Pancreas (tissue), 10 donors: Measurements from ENCODE around the gene RAB30. TPM values are rescaled to one million over a fixed set of nuclear protein-coding genes. Genes with fewer than 3 reads are reported as not detected.

Experiments
- ATAC-seq, 4 donors: fragments of 200-7000 bp; cut with Tn5 transposase; one replicate each; pipeline versions ENCODE4 v1.8.0 to v1.9.1; 2020; ENCODE audit warnings: mild to moderate bottlenecking in 4 of 4, moderate library complexity in 4 of 4
- DNase-seq, 6 donors: peaks; one replicate each; pipeline ENCODE4 v3.0.0-alpha.2; 2020
- FAIRE-seq: peaks from 2 replicates; lab custom pipeline; 2012; peaks lifted over from hg19 to GRCh38; lab: Jason Lieb, UNC
- H3K27ac ChIP-seq, 4 donors: fragments of 200-600 bp; sonication (generic); 1 replicate in 3 of 4; 2 replicates in 1 of 4; pipeline versions ENCODE4 v1.5.0 to v1.8.0; 2020
- H3K27me3 ChIP-seq, 4 donors: fragments of 200-600 bp; one replicate each; pipeline ENCODE4 v1.8.0; 2021
- H3K36me3 ChIP-seq, 3 donors: fragments of 200-600 bp; sonication (generic) in 1 of 3; one replicate each; pipeline versions ENCODE4 v1.5.0 to v1.8.0; 2020 to 2021
- H3K4me1 ChIP-seq, 3 donors: fragments of 200-600 bp; one replicate each; pipeline ENCODE4 v1.8.0; 2021
- H3K4me3 ChIP-seq, 4 donors: fragments of 200-600 bp; sonication (generic) in 2 of 4; one replicate each; pipeline versions ENCODE4 v1.5.0 to v1.8.0; 2020 to 2021
- H3K9me3 ChIP-seq, 4 donors: fragments of 200-600 bp; one replicate each; pipeline ENCODE4 v1.8.0; 2021
- CTCF ChIP-seq, 4 donors: fragments of 200-600 bp; sonication (generic) in 3 of 4; IDR thresholded peaks; one replicate each; pipeline versions ENCODE4 v1.5.0 to v1.8.0; 2021; ENCODE audit warnings: antibody characterized with exemption in 4 of 4
- WGBS, 2 donors: extraction: QIAGEN DNeasy Blood & Tissue Kit; methylation state at CpG; one replicate each; pipeline ENCODE4 v1.1.7; 2013; 5-methylcytosine and 5-hydroxymethylcytosine counted together
- intact Hi-C, 3 donors: fragments of 100-400 bp; cut with DNase I; formaldehyde crosslinking; loops; one replicate each; pipeline versions ENCODE4 v1.11.1 to v1.14.2; 2022
- polyA plus RNA-seq, 2 donors: library from polyadenylated mRNA; stranded (reverse); fragments of 200-250 nt; gene quantifications; one replicate each; pipeline ENCODE4 v1.2.3, GENCODE V29; 2013
- total RNA-seq, 6 donors: library from RNA; stranded (reverse); fragmentation: NEBNext Ultra II Directional in 4 of 6; extraction: Animal tissue kit (Norgen Biotek cat#: 25700) in 4 of 6; gene quantifications; one replicate each; pipeline versions ENCODE4 v1.2.1 to v1.2.4, GENCODE V29; 2021 to 2023
- donor health status: healthy with polysubstance abuse.
- donor health status: DM: no; HTN: no; CAD: no; lungs with moderate emphysema.
- donor health status: DM: no; HTN: no; CAD: no.
- donor health status: control.
- donor health status: control.
- donor health status: Bipolar disorder and iron deficiency.
- donor health status: DM: yes; HTN: yes; CAD: no.
- donor health status: DM: no; HTN: no; CAD: no.
- donor health status: DM: no; HTN: no; CAD: no.
- donor health status: DM: yes; HTN: yes; CAD: no.

RAB30 gene
- total and polyA plus RNA-seq, 8 donors, result 1.0 to 6.7 (median 4.9) TPM

GRCh38 chr11:83035070-83035854 is 36.4 kb downstream of the RAB30 start:
- no peak overlapping the region for H3K27ac ChIP-seq
- 87 to 94% methylated on average over 6 of the region's 6 CpGs for WGBS, 2 donors
- intact Hi-C loops, result no loop called here

GRCh38 chr11:83034673-83035014 is 37.1 kb downstream of the RAB30 start:
- peak in 1 of 4 donors; percentile 27 for ATAC-seq

More at GRCh38 chr11:83035070-83035854, 36.4 kb downstream of the RAB30 start:
- DNase-seq (no peak), ATAC-seq (peak in 1 of 4 donors; percentile 29), FAIRE-seq (no peak)
- H3K9me3 ChIP-seq, result no peaks in the 10 kb centered on the region
- H3K4me3 ChIP-seq, result no peak overlapping the region
- H3K27me3 ChIP-seq, result no peaks in the 10 kb centered on the region
- TF ChIP-seq CTCF (IDR thresholded peaks at IDR 0.05), result no peak
- peaks cover 18 to 21% (median 21%) of the 10 kb centered on the region in 3 donors for H3K4me1 ChIP-seq
- no peaks in the 10 kb centered on the region for H3K36me3 ChIP-seq

GRCh38 chr11:83033972-83034672 is 37.6 kb downstream of the RAB30 start:
- 8 to 15% methylated on average over 6 of the region's 6 CpGs for WGBS, 2 donors
- no peak for TF ChIP-seq CTCF (IDR thresholded peaks at IDR 0.05)
- H3K27ac ChIP-seq, result peak overlapping the region in 2 of 4 donors; percentile 5 to 24
- H3K27me3 ChIP-seq, result no peaks in the 10 kb centered on the region
- ATAC-seq, result peak; percentile 88 to 92 (median 89)
- H3K4me1 ChIP-seq, result peaks cover 18 to 21% (median 21%) of the 10 kb centered on the region in 3 donors
- no peaks in the 10 kb centered on the region for H3K9me3 ChIP-seq
- no peaks in the 10 kb centered on the region for H3K36me3 ChIP-seq
- FAIRE-seq, result no peak
- H3K4me3 ChIP-seq, result no peak overlapping the region
- peak in 3 of 6 donors; percentile 22 to 40 (median 25) for DNase-seq
- intact Hi-C loops, result no loop called here

More at GRCh38 chr11:83034673-83035014, 37.1 kb downstream of the RAB30 start:
- Histone ChIP-seq H3K4me3 (no peak overlapping the region), H3K4me1 (peaks cover 18 to 21% (median 21%) of the 10 kb centered on the region in 3 donors), H3K27me3 (no peaks in the 10 kb centered on the region), H3K27ac (peak overlapping the region in 2 of 4 donors; percentile 5 to 24), H3K36me3 (no peaks in the 10 kb centered on the region), H3K9me3 (no peaks in the 10 kb centered on the region)
- no peak for TF ChIP-seq CTCF (IDR thresholded peaks at IDR 0.05)
- intact Hi-C loops, result no loop called here
- no peak for DNase-seq
- no peak for FAIRE-seq

GRCh38 chr11:83033371-83033770 is 38.3 kb downstream of the RAB30 start:
- WGBS, 2 donors, result 10 to 29% methylated on average over 1 of the region's 1 CpG
- intact Hi-C loops, result no loop called here
- Histone ChIP-seq H3K9me3 (no peaks in the 10 kb centered on the region), H3K36me3 (no peaks in the 10 kb centered on the region), H3K27ac (no peak overlapping the region), H3K4me1 (peaks cover 18 to 21% (median 21%) of the 10 kb centered on the region in 3 donors), H3K4me3 (no peak overlapping the region), H3K27me3 (no peaks in the 10 kb centered on the region)
- ATAC-seq (peak in 3 of 4 donors; percentile 16 to 26 (median 17)), FAIRE-seq (no peak), DNase-seq (no peak)
- TF ChIP-seq CTCF (IDR thresholded peaks at IDR 0.05), result no peak
